GM21786 (cell line): ENCODE measurements around the gene IFT57.
"Not testable (repeated sequence)": the region's sequence is repeated elsewhere in the genome, so short reads cannot be mapped to it uniquely, and the experiment has no call there.

ENCODE experiments used
- ATAC-seq: cut with Tn5 transposase; IDR thresholded peaks from one replicate; pipeline ENCODE4 v1.9.1; 2021; ENCODE audit not compliant: unreplicated experiment

Gene IFT57

GRCh38 chr3:108221911-108222852, at the start of gene IFT57:
IFT57 (minus strand) TSS chr3:108222424; CDS start chr3:108222322, 102 bp downstream.
- peak; percentile 92 for ATAC-seq

- no peak for ATAC-seq
Measured at GRCh38 chr3:108271626-108272025, 49.4 kb upstream of the IFT57 start.

- ATAC-seq, result not testable (repeated sequence)
Measured at GRCh38 chr3:108268235-108268634, 46.0 kb upstream of the IFT57 start.

- not testable (repeated sequence) for ATAC-seq
Measured at GRCh38 chr3:108264534-108265298, 42.5 kb upstream of the IFT57 start.

- no peak for ATAC-seq
Measured at GRCh38 chr3:108255131-108255530, 32.9 kb upstream of the IFT57 start.

GRCh38 chr3:108251844-108252243, 29.6 kb upstream of the IFT57 start:
- ATAC-seq, result no peak

GRCh38 chr3:108251265-108251664, 29.0 kb upstream of the IFT57 start:
- no peak for ATAC-seq

GRCh38 chr3:108250626-108251025, 28.4 kb upstream of the IFT57 start:
- ATAC-seq, result no peak

- no peak for ATAC-seq
Measured at GRCh38 chr3:108243243-108243642, 21.0 kb upstream of the IFT57 start.

GRCh38 chr3:108242776-108243175, 20.6 kb upstream of the IFT57 start:
- ATAC-seq, result no peak

GRCh38 chr3:108241721-108242120, 19.5 kb upstream of the IFT57 start:
- ATAC-seq, result no peak

- no peak for ATAC-seq
Measured at GRCh38 chr3:108241146-108241545, 18.9 kb upstream of the IFT57 start.

GRCh38 chr3:108239082-108239481, 16.9 kb upstream of the IFT57 start:
- ATAC-seq, result no peak

- ATAC-seq, result no peak
Measured at GRCh38 chr3:108235290-108235689, 13.1 kb upstream of the IFT57 start.

- ATAC-seq, result no peak
Measured at GRCh38 chr3:108234387-108234957, 12.2 kb upstream of the IFT57 start.

GRCh38 chr3:108228286-108228685, 6.1 kb upstream of the IFT57 start:
- no peak for ATAC-seq

GRCh38 chr3:108227131-108227530, 4.9 kb upstream of the IFT57 start:
- no peak for ATAC-seq

- ATAC-seq, result no peak
Measured at GRCh38 chr3:108225221-108225620, 3.0 kb upstream of the IFT57 start.

- no peak for ATAC-seq
Measured at GRCh38 chr3:108223928-108224327, 1.7 kb upstream of the IFT57 start.

GRCh38 chr3:108222853-108223565, 785 bp upstream of the IFT57 start:
- no peak for ATAC-seq

- ATAC-seq, result no peak
Measured at GRCh38 chr3:108221393-108221792, 831 bp downstream of the IFT57 start.
